Effector CD4-positive, alpha-beta T cell (primary cell): ENCODE results near the gene POU5F2.

ENCODE experiments used
- DNase-seq: peaks from one replicate; pipeline ENCODE4 v3.0.0-alpha.2; 2020

Gene POU5F2

DNA sequence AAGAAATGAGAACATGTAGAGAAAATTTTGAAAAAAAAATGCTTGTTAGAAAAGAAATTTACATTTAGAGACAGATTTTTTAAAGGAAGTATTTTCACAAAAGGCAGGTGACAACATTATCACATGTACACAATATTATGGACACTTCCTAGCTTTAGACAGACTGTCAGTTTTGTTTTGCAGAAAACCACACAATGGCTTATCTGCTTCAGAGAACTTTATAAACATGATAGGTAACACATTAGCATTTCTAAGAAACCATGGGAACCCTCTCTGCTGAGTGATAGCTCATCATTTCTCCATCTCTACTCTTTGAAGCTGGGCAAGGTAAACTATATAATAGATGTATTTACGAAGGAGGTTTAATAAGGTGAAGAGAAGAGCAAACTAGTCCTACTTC is 25.6 kb downstream of the POU5F2 start:
- no peak for DNase-seq

DNA sequence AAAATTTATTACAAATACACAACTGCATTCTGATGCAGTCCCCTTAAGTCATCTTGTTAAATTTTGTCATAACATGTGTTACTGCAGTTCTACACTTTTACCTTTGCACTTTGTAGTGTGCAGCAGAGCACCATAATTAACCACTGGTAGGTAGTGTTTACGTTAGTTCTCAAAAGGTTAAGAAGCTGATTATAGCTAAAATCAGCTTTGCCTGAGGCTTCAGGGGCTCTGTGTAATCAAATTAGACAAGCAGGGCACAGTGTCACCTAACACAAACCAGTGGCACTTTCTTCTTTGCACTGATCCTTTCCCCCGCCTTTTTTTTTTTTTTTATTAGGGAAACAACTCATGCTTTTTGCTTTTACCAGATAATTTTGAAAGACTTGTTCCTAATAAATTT is 26.1 kb downstream of the POU5F2 start:
- DNase-seq = no peak

DNA sequence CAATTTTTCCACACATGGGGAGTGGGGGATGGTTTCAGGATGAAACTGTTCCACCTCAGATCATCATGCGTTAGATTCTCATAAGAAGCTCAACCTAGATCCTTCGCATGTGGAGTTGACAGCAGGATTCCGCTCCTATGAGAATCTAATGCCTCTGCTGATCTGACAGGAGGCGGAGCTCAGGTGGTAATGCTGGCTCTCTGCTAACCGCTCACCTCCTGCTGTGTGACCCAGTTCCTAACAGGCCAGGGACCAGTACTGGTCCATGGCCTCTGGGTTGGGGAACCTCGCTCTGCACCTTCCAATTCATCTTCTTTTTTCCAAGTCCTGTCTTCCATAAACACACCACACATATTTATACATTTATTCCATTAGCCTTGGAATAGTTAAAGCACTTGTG is 33.0 kb downstream of the POU5F2 start:
- DNase-seq = no peak

DNA sequence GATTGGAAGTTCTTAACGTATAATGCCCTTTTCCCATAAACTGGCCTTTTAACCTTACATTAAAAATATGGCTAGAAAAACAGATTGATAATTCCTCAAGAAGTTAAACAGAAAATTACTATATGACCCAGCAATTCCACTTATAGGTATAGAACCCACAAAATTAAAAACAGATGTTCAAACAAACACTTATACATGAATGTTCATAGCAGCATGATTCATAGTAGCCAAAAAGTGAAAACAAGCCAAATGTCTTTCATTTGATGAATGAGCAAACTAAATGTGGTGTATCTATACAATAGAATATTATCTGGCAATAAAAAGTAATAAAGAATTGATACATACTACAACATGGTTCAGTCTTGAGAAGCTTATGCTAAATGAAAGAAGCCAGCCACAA is 35.5 kb downstream of the POU5F2 start:
- no peak for DNase-seq

DNA sequence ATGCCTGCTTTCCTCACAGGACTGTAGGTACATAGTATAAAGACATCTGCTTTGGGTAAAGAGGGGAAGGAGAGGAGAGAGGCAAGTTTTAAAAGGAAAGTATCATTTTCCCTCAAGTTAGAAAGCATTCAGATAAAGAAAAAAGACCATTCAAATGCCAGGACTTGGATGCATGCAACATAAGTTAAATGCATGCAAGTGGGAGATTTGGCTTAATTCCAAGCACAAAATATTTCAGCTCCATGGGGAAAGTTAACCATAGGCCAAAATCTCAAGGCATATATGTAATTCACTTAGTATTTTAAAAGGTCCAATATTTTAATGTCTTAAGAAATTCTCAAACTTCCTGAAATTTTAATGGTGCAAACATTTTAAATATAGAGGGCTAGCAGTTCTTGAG is 36.4 kb downstream of the POU5F2 start:
- no peak for DNase-seq

DNA sequence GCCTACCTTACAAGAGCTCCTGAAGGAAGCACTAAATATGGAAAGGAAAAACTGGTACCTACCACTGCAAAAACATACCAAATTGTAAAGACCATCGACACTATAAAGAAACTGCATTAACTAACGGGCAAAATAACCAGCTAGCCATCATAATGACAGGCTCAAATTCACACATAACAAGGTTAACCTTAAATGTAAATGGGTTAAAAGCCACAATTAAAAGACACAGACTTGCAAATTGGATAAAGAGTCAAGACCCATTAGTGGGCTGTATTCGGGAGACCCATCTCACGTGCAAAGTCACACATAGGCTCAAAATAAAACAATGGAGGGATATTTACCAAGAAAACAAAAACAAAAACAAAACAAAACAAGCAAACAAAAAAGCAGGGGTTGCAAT is 49.4 kb downstream of the POU5F2 start:
- DNase-seq = no peak
